Neuronal stem cell (in vitro differentiated cells): ENCODE measurements around the gene TTLL10.
"Not testable (repeated sequence)": the region's sequence is repeated elsewhere in the genome, so short reads cannot be mapped to it uniquely, and the experiment has no call there.

ENCODE experiments used
- DNase-seq: peaks from one replicate; pipeline ENCODE4 v3.0.0-alpha.2; 2013; ENCODE audit warnings: low spot score
- H2AFZ ChIP-seq: one replicate; pipeline ENCODE4 v1.6.1; 2013; ENCODE audit warnings: mild to moderate bottlenecking, low read length, inconsistent platforms
- H2AK5ac ChIP-seq: 2 replicates; pipeline ENCODE4 v1.6.1; 2013; ENCODE audit warnings: low read depth, mild to moderate bottlenecking, inconsistent platforms, low read length, moderate library complexity, mixed read lengths
- H2BK120ac ChIP-seq: 2 replicates; pipeline ENCODE4 v1.6.1; 2013; ENCODE audit warnings: low read depth, mild to moderate bottlenecking, inconsistent platforms, low read length, moderate library complexity, mixed read lengths
- H2BK12ac ChIP-seq: one replicate; pipeline ENCODE4 v1.6.1; 2013; ENCODE audit warnings: low read length, inconsistent platforms
- H2BK15ac ChIP-seq: 2 replicates; pipeline ENCODE4 v1.6.1; 2013; ENCODE audit warnings: mild to moderate bottlenecking, low read length, inconsistent platforms, mixed read lengths
- H2BK5ac ChIP-seq: one replicate; pipeline ENCODE4 v1.6.1; 2013; ENCODE audit warnings: inconsistent platforms, mild to moderate bottlenecking, low read length, moderate library complexity
- H3K14ac ChIP-seq: one replicate; pipeline ENCODE4 v1.6.1; 2013; ENCODE audit warnings: low read length, inconsistent platforms
- H3K18ac ChIP-seq: 2 replicates; pipeline ENCODE4 v1.6.1; 2013; ENCODE audit warnings: low read length, inconsistent platforms
- H3K23ac ChIP-seq: 2 replicates; pipeline ENCODE4 v1.6.1; 2013; ENCODE audit warnings: low read depth, mild to moderate bottlenecking, mixed read lengths, low read length, inconsistent platforms; ENCODE audit not compliant: poor library complexity
- H3K27ac ChIP-seq: replicated peaks from 3 replicates; pipeline ENCODE4 v1.5.1; 2013; ENCODE audit warnings: low read length, inconsistent platforms
- H3K27me3 ChIP-seq, 3 experiments: 2 replicates each; pipeline ENCODE4 v1.6.1; 2013; ENCODE audit warnings: low read length in 3 of 3, mild to moderate bottlenecking in 2 of 3, inconsistent platforms in 1 of 3, low read depth in 1 of 3, mixed read lengths in 1 of 3, moderate library complexity in 1 of 3; ENCODE audit not compliant: control insufficient read depth in 3 of 3, insufficient read depth in 3 of 3
- H3K36me3 ChIP-seq, 2 donors: replicated peaks in 1 of 2; 2 replicates each; pipeline ENCODE4 v1.6.1; 2013; ENCODE audit warnings: low read length in 2 of 2; ENCODE audit not compliant: control insufficient read depth in 2 of 2, insufficient read depth in 2 of 2
- H3K4ac ChIP-seq: 2 replicates; pipeline ENCODE4 v1.6.1; 2013; ENCODE audit warnings: inconsistent platforms, mild to moderate bottlenecking, low read length, moderate library complexity
- H3K4me1 ChIP-seq, 2 donors: 1 replicate in 1 of 2; 2 replicates in 1 of 2; pipeline ENCODE4 v1.6.1; 2013; ENCODE audit warnings: low read length in 2 of 2, low read depth in 1 of 2; ENCODE audit not compliant: control insufficient read depth in 2 of 2, insufficient read depth in 1 of 2
- H3K4me2 ChIP-seq: one replicate; pipeline ENCODE4 v1.6.1; 2013; ENCODE audit warnings: mild to moderate bottlenecking, low read length, inconsistent platforms; ENCODE audit not compliant: insufficient read depth, poor library complexity, severe bottlenecking
- H3K4me3 ChIP-seq, 2 donors: 2 replicates each; pipeline ENCODE4 v1.5.1; 2013; ENCODE audit warnings: low read length in 2 of 2, mild to moderate bottlenecking in 2 of 2, inconsistent platforms in 1 of 2, moderate library complexity in 1 of 2
- H3K79me1 ChIP-seq: one replicate; pipeline ENCODE4 v1.6.1; 2013; ENCODE audit warnings: low read depth, mild to moderate bottlenecking, inconsistent platforms, low read length, moderate library complexity
- H3K9ac ChIP-seq: one replicate; pipeline ENCODE4 v1.6.1; 2013; ENCODE audit warnings: mild to moderate bottlenecking, low read depth, low read length, inconsistent platforms; ENCODE audit not compliant: poor library complexity
- H3K9me3 ChIP-seq, 2 donors: replicated peaks in 1 of 2; 2 replicates each; pipeline versions ENCODE3 to v1.6.1; 2013; ENCODE audit warnings: low read length in 2 of 2, mild to moderate bottlenecking in 2 of 2, inconsistent platforms in 1 of 2, low read depth in 1 of 2, mixed read lengths in 1 of 2, moderate library complexity in 1 of 2; ENCODE audit not compliant: control insufficient read depth in 2 of 2, insufficient read depth in 1 of 2
- H4K8ac ChIP-seq: one replicate; pipeline ENCODE4 v1.6.1; 2013; ENCODE audit warnings: low read depth, mild to moderate bottlenecking, inconsistent platforms, low read length, moderate library complexity
- H4K91ac ChIP-seq: one replicate; pipeline ENCODE4 v1.6.1; 2013; ENCODE audit warnings: low read length, low read depth, mild to moderate bottlenecking, inconsistent platforms; ENCODE audit not compliant: poor library complexity
- WGBS, 2 donors: extraction: QIAGEN DNeasy Blood & Tissue Kit; methylation state at CpG; one replicate each; pipeline ENCODE4 v1.1.7; 2013; ENCODE audit warnings: missing lambda C conversion rate in 2 of 2, mixed read lengths in 1 of 2; ENCODE audit not compliant: insufficient read length in 2 of 2, insufficient replicate concordance in 1 of 2; ENCODE audit errors: extremely low coverage in 2 of 2; 5-methylcytosine and 5-hydroxymethylcytosine counted together

Gene TTLL10

GRCh38 chr1:1151306-1151705 is 22.4 kb upstream of the TTLL10 start:
- Histone ChIP-seq H3K27ac (no peak overlapping the region), H3K9me3 (peaks cover 3 to 7% of the 10 kb centered on the region in 2 donors), H3K79me1 (peaks cover 4% of the 10 kb centered on the region), H3K4ac (no peak overlapping the region), H3K27me3 (peaks cover 0 to 5% (median 0%) of the 10 kb centered on the region in 3 experiments), H3K4me2 (no peak overlapping the region), H3K14ac (peak overlapping the region; percentile 21), H3K18ac (peak overlapping the region; percentile 76), H4K91ac (no peak overlapping the region), H2BK12ac (peak overlapping the region; percentile 75), H2AFZ (no peak overlapping the region), H2BK120ac (no peak overlapping the region), H3K36me3 (no peaks in the 10 kb centered on the region), H2BK15ac (peak overlapping the region; percentile 89), H3K23ac (peak overlapping the region; percentile 43), H2BK5ac (peak overlapping the region; percentile 66), H4K8ac (peak overlapping the region; percentile 65), H3K4me3 (no peak overlapping the region), H2AK5ac (peak overlapping the region; percentile 96), H3K9ac (no peak overlapping the region), H3K4me1 (no peaks in the 10 kb centered on the region)
- DNase-seq = no peak
- WGBS, 2 donors = no CpG with 5 or more reads among the region's 21 CpGs

GRCh38 chr1:1152431-1152830 is 21.2 kb upstream of the TTLL10 start:
- not testable (repeated sequence) for H3K9me3 ChIP-seq, H2BK15ac ChIP-seq, H3K9ac ChIP-seq, H3K79me1 ChIP-seq, H3K4me1 ChIP-seq, H3K27ac ChIP-seq, H3K27me3 ChIP-seq, H2BK120ac ChIP-seq, H3K4me3 ChIP-seq, H3K18ac ChIP-seq, DNase-seq, H3K4ac ChIP-seq, H2BK12ac ChIP-seq, H2BK5ac ChIP-seq, H4K8ac ChIP-seq, H3K4me2 ChIP-seq, H3K14ac ChIP-seq, H3K23ac ChIP-seq, H2AK5ac ChIP-seq, H3K36me3 ChIP-seq, H2AFZ ChIP-seq, H4K91ac ChIP-seq
- no CpG with 5 or more reads among the region's 13 CpGs for WGBS, 2 donors

GRCh38 chr1:1153215-1153614 is 20.5 kb upstream of the TTLL10 start:
- H3K27me3 ChIP-seq, H3K4me2 ChIP-seq, H3K79me1 ChIP-seq, H3K36me3 ChIP-seq, H3K9ac ChIP-seq, H3K4me3 ChIP-seq, H4K91ac ChIP-seq, H3K4me1 ChIP-seq, H4K8ac ChIP-seq, H3K18ac ChIP-seq, H2BK15ac ChIP-seq, H2BK120ac ChIP-seq, H3K9me3 ChIP-seq, H2BK12ac ChIP-seq, H3K23ac ChIP-seq, H3K4ac ChIP-seq, H3K27ac ChIP-seq, H3K14ac ChIP-seq, DNase-seq, H2BK5ac ChIP-seq, H2AFZ ChIP-seq, H2AK5ac ChIP-seq: not testable (repeated sequence)
- WGBS, 2 donors = no CpG with 5 or more reads among the region's 14 CpGs

DNA sequence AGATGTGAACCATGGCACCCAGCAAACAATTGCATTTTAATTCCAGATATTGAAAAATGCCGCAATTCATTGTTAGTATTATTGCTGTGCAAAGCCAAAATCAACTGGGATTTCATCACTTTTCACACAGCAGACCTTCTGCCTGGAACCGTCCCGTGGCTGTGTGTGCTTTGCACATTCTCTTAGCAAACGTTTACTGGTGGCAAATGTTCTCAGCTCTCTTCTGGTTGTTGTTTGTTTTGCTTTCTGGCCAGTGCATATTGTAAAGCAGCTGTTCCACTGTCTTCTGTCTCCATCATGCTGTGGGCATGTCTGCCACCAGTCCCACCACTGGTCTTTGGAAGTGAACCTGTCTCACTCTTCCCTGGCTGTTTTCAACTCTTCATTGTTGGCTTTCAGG is 19.8 kb upstream of the TTLL10 start:
- no peak overlapping the region for H2AK5ac ChIP-seq
- H3K4me3 ChIP-seq = no peak overlapping the region
- H2BK12ac ChIP-seq = no peak overlapping the region
- no peak overlapping the region for H3K27ac ChIP-seq
- no peak overlapping the region for H4K91ac ChIP-seq
- no peak overlapping the region for H2AFZ ChIP-seq
- H4K8ac ChIP-seq = no peak overlapping the region
- H2BK15ac ChIP-seq = no peak overlapping the region
- peaks cover 3 to 7% of the 10 kb centered on the region in 2 donors for H3K9me3 ChIP-seq
- H3K4me1 ChIP-seq = peaks cover 5 to 12% of the 10 kb centered on the region in 2 donors
- H3K9ac ChIP-seq = no peak overlapping the region
- no peak overlapping the region for H2BK120ac ChIP-seq
- H3K36me3 ChIP-seq = no peaks in the 10 kb centered on the region
- no peak overlapping the region for H3K4me2 ChIP-seq
- no peak for DNase-seq
- H3K18ac ChIP-seq = no peak overlapping the region
- H3K4ac ChIP-seq = no peak overlapping the region
- H2BK5ac ChIP-seq = no peak overlapping the region
- H3K27me3 ChIP-seq = no peaks in the 10 kb centered on the region
- no CpG with 5 or more reads among the region's 4 CpGs for WGBS, 2 donors
- no peak overlapping the region for H3K14ac ChIP-seq
- no peak overlapping the region for H3K23ac ChIP-seq
- H3K79me1 ChIP-seq = peaks cover under 1% of the 10 kb centered on the region
